Psoas muscle (tissue), 8 donors: Measurements from ENCODE around the gene LCT. TPM values are rescaled to one million over a fixed set of nuclear protein-coding genes. Genes with fewer than 3 reads are reported as not detected.
A peak's percentile ranks its signal among the peaks of the same experiment; 100 is the strongest.
"Not testable (repeated sequence)": the region's sequence is repeated elsewhere in the genome, so short reads cannot be mapped to it uniquely, and the experiment has no call there.

Experiments used
- ATAC-seq, 4 donors: fragments of 200-7000 bp; cut with Tn5 transposase; one replicate each; pipeline ENCODE4 v1.9.1; 2020; ENCODE audit warnings: moderate library complexity in 3 of 4, mild to moderate bottlenecking in 2 of 4
- DNase-seq, 2 donors: peaks; one replicate each; pipeline ENCODE4 v3.0.0-alpha.2; 2020
- H3K27ac ChIP-seq: fragments of 200-600 bp; one replicate; pipeline ENCODE4 v1.8.0; 2022
- H3K27me3 ChIP-seq, 3 donors: fragments of 200-600 bp in 1 of 3; one replicate each; pipeline versions ENCODE4 v1.6.1 to v1.8.0; 2013 to 2022; ENCODE audit warnings: low read length in 2 of 3, mild to moderate bottlenecking in 2 of 3, moderate library complexity in 1 of 3; ENCODE audit not compliant: insufficient read depth in 3 of 3
- H3K36me3 ChIP-seq, 2 donors: fragments of 200-600 bp in 1 of 2; one replicate each; pipeline versions ENCODE4 v1.6.1 to v1.8.0; 2013 to 2022; ENCODE audit warnings: low read depth in 1 of 2, mild to moderate bottlenecking in 1 of 2, moderate library complexity in 1 of 2; ENCODE audit not compliant: insufficient read depth in 1 of 2
- H3K4me1 ChIP-seq: fragments of 200-600 bp; one replicate; pipeline ENCODE4 v1.8.0; 2022
- H3K4me3 ChIP-seq: fragments of 200-600 bp; one replicate; pipeline ENCODE4 v1.8.0; 2022; ENCODE audit warnings: mild to moderate bottlenecking
- H3K9me3 ChIP-seq: fragments of 200-600 bp; one replicate; pipeline ENCODE4 v1.8.0; 2022
- WGBS, 3 donors: extraction: QIAGEN DNeasy Blood & Tissue Kit; methylation state at CpG; one replicate each; pipeline versions ENCODE4 v1.1.6 to v1.1.7; 2013; 5-methylcytosine and 5-hydroxymethylcytosine counted together
- intact Hi-C, 2 donors: fragments of 100-400 bp; cut with DNase I; formaldehyde crosslinking; loops; one replicate each; pipeline versions ENCODE4 v1.11.0 to v1.14.2; 2022
- long read RNA-seq, 2 donors: library from polyadenylated mRNA; unstranded; transcript quantifications; one replicate each; pipeline ENCODE4 v2.0.0, GENCODE V29; 2021
- polyA plus RNA-seq, 3 donors: library from polyadenylated mRNA; stranded (reverse); fragments of 200-250 nt; gene quantifications; one replicate each; pipeline ENCODE4 v1.2.3, GENCODE V29; 2013
- total RNA-seq, 4 donors: library from RNA; stranded (reverse); fragmentation: NEBNext Ultra II Directional in 2 of 4; extraction: Animal tissue kit (Norgen Biotek cat#: 25700) in 2 of 4; gene quantifications; one replicate each; pipeline versions ENCODE4 v1.2.1 to v1.2.4, GENCODE V29; 2021 to 2023
- TF ChIP-seq, protein P1 (sequence below): fragments of 200-600 bp; IDR thresholded peaks from one replicate; pipeline ENCODE4 v1.8.0; 2022; ENCODE audit warnings: antibody characterized with exemption
- donor health status: healthy with polysubstance abuse.
- donor health status: DM: no; HTN: no; CAD: no; lungs with moderate emphysema.
- donor health status: Bipolar disorder and iron deficiency.
- donor health status: healthy.
- donor health status: DM: yes; HTN: yes; CAD: no.
- donor health status: DM: no; HTN: no; CAD: no.
- donor health status: DM: no; HTN: no; CAD: no.
- donor health status: DM: yes; HTN: yes; CAD: no.

LCT gene
- total RNA-seq: under 1 TPM in 2 of 4 donors, not detected in 2; 0.02 to 0.04 TPM
- polyA plus RNA-seq: under 1 TPM in 2 of 3 donors, not detected in 1; 0.01 to 0.61 TPM
- long read RNA-seq, donor 1: 0 reads
- long read RNA-seq, donor 2: 0 reads

DNA sequence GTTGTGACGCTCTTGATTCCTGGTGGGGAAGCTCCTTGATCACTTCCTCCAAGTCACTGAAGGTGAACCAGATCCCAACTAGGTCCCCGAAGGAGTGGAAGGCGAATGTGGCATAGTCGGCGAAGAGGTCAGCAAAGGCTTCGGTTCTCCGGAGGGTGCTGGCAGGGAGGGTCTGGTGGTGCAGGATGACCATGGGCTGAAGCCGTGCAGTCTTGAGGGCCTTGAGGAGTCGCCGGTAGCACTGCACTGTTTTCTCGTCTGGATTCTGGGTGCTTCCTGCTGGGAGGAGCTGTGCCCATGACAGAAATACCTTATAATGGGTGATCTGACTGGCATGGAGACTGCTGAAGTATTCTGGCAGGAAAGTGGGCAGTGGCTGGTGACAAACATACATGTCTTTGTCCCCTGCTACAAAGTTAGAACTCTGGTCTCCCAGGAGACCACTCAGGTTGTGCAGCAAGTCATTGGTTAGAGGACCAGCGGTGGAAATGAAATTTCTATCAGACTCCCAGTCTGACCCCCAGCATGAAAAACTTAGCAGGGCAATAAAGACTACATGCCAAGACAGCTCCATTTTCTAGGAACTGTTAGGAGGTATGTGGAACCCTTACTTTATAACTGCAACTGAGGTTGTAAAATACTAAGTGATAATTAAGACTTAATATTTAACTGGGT is at the start of gene LCT:
TSS of gene LCT (minus strand) at position 589 of the 675 bp plus-strand sequence. CDS start at position 574, 15 bp downstream.
- Histone ChIP-seq H3K27me3 (no peaks in the 10 kb centered on the region), H3K36me3 (peaks cover 0 to 4% of the 10 kb centered on the region in 2 donors), H3K9me3 (no peaks in the 10 kb centered on the region), H3K4me1 (peaks cover 13% of the 10 kb centered on the region), H3K4me3 (no peak within 1 kb of the TSS), H3K27ac (no peak within 1 kb of the TSS)
- 92 to 93% (median 93%) methylated on average over 12 of the region's 12 CpGs for WGBS, 3 donors
- no peak for ATAC-seq
- TF ChIP-seq, protein P1, sequence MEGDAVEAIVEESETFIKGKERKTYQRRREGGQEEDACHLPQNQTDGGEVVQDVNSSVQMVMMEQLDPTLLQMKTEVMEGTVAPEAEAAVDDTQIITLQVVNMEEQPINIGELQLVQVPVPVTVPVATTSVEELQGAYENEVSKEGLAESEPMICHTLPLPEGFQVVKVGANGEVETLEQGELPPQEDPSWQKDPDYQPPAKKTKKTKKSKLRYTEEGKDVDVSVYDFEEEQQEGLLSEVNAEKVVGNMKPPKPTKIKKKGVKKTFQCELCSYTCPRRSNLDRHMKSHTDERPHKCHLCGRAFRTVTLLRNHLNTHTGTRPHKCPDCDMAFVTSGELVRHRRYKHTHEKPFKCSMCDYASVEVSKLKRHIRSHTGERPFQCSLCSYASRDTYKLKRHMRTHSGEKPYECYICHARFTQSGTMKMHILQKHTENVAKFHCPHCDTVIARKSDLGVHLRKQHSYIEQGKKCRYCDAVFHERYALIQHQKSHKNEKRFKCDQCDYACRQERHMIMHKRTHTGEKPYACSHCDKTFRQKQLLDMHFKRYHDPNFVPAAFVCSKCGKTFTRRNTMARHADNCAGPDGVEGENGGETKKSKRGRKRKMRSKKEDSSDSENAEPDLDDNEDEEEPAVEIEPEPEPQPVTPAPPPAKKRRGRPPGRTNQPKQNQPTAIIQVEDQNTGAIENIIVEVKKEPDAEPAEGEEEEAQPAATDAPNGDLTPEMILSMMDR: no peak
- no peak for DNase-seq
- intact Hi-C loops: no loop called here

- H3K27me3 ChIP-seq: no peaks in the 10 kb centered on the region
- H3K36me3 ChIP-seq: no peaks in the 10 kb centered on the region
- ATAC-seq: no peak
- intact Hi-C loops: no loop called here
- no peaks in the 10 kb centered on the region for H3K9me3 ChIP-seq
- WGBS, 3 donors: 80 to 92% (median 91%) methylated on average over 4 of the region's 4 CpGs
- no peak overlapping the region for H3K27ac ChIP-seq
- H3K4me3 ChIP-seq: no peak overlapping the region
- H3K4me1 ChIP-seq: no peaks in the 10 kb centered on the region
- TF ChIP-seq, protein P1: no peak
- no peak for DNase-seq
Observed at GRCh38 chr2:135885709-135886108, 48.7 kb upstream of the LCT start.

DNA sequence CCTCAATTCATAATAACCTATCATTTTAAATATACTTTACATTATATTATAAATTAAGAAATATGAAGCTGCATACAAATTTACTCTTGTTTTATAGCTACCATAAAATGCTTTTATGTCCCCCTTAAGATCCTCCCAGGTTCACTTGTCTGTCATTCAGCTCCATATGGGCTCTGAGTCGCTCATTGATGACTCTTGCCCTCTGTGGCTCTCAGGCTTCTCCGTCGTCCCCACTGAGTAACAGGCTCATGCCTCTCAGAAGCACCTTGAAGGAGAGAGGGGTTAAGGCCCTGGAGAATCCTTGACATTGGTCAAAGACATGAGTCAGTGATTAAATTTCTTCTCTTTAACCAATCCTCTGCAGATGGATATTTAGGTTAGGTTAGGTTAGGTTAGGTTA is 45.4 kb upstream of the LCT start:
- Histone ChIP-seq H3K4me1 (no peaks in the 10 kb centered on the region), H3K27me3 (no peaks in the 10 kb centered on the region), H3K9me3 (no peaks in the 10 kb centered on the region), H3K27ac (no peak overlapping the region), H3K36me3 (no peaks in the 10 kb centered on the region), H3K4me3 (no peak overlapping the region)
- DNase-seq (no peak), ATAC-seq (no peak)
- WGBS, 3 donors: 42 to 61% (median 53%) methylated on average over 3 of the region's 3 CpGs
- TF ChIP-seq, protein P1: no peak
- intact Hi-C loops: no loop called here

DNA sequence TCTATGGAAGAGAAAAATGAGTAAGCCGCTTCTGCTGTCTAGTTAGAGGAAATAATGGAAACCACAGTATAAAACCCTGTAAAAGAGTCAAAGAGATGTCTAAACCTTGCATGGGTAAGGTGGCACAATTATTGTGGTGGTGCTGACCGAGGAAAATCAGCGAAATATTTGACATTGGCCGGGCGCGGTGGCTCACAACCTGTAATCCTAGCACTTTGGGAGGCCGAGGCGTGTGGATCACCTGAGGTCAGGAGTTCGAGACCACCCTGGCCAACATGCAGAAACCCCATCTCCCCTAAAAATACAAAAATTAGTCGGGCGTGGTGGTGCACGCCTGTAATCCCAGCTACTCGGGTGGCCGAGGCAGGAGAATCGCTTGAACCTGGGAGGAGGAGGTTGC is 39.8 kb upstream of the LCT start:
- H3K27ac ChIP-seq: peak overlapping the region; percentile 85

DNA sequence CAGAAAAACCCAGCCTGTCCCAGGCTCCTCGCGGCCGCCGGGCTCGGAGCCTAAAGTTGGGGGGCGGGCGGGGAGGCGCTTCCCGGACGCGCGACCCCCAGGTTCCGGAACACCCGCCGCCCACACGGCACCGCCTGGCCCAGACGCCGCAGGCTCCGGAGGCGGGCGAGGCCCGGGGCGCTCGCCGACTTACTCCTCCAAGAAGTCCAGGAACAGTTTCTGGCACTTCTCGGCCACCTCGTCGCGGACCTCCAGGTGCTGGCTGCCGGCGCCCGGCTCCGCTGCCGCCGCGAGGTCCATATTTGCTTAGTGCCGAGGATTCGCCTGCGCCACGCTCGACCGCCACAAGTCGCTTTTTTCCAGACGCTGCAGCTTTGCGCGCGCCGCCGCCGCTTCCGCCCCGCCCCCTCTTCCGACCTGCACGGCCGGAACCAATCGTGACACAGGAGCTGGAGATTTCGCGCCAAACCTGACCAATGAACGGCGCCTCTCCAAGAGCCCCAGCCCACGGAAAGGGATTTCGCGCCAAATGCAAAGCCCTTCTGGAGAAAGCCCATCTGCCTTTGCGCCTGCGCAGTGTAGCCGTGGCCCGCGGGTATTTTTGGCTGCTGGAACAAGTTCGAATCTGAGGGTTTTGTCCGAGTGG is 39.2 kb upstream of the LCT start, which contains the start of gene MCM6:
TSS of gene MCM6 (minus strand) at position 378 of the 646 bp plus-strand sequence. CDS start at position 300, 78 bp downstream.
- Histone ChIP-seq H3K27me3 (no peaks in the 10 kb centered on the region), H3K27ac (peak within 1 kb of the TSS; percentile 85), H3K4me3 (peak within 1 kb of the TSS; percentile 90), H3K36me3 (peaks cover 0 to 14% of the 10 kb centered on the region in 2 donors), H3K9me3 (no peaks in the 10 kb centered on the region), H3K4me1 (no peaks in the 10 kb centered on the region)
- intact Hi-C loops: no loop called here
- 0% methylated on average over 54 to 71 of the region's 71 CpGs for WGBS, 3 donors
- TF ChIP-seq, protein P1: peak; percentile 24
- DNase-seq (peak; percentile 97 to 99), ATAC-seq (peak; percentile 99 to 100 (median 100))

More for the DNA sequence above, 39.8 kb upstream of the LCT start:
- intact Hi-C loops, H3K36me3 ChIP-seq, H3K27me3 ChIP-seq, DNase-seq, H3K9me3 ChIP-seq, H3K4me1 ChIP-seq: not testable (repeated sequence)
- H3K4me3 ChIP-seq: peak overlapping the region; percentile 90
- ATAC-seq: peak in 1 of 4 donors; percentile 1
- 82 to 86% (median 84%) methylated on average over 15 of the region's 15 CpGs for WGBS, 3 donors
